Measurements from ENCODE around the gene PDE6D.
"Not testable (repeated sequence)": the region's sequence is repeated elsewhere in the genome, so short reads cannot be mapped to it uniquely, and the experiment has no call there.

The PDE6D gene

GRCh38 chr2:231769170-231770136 lies 11.6 kb downstream of the PDE6D start:
- DNase-seq: no peak

- no peak for DNase-seq
Measured at GRCh38 chr2:231765496-231765929, 15.6 kb downstream of the PDE6D start.

GRCh38 chr2:231764760-231765159 lies 16.3 kb downstream of the PDE6D start:
- no peak for DNase-seq

- DNase-seq: no peak
Measured at GRCh38 chr2:231764124-231764523, 17.0 kb downstream of the PDE6D start.

GRCh38 chr2:231761735-231762134 lies 19.3 kb downstream of the PDE6D start:
- DNase-seq: no peak

- DNase-seq: no peak
Measured at GRCh38 chr2:231752061-231752460, 29.0 kb downstream of the PDE6D start.

GRCh38 chr2:231751042-231751815 lies 29.9 kb downstream of the PDE6D start:
- DNase-seq: no peak

- DNase-seq: not testable (repeated sequence)
Measured at GRCh38 chr2:231749016-231749415, 32.1 kb downstream of the PDE6D start.

- DNase-seq: not testable (repeated sequence)
Measured at GRCh38 chr2:231748153-231748896, 32.8 kb downstream of the PDE6D start.

- DNase-seq: no peak
Measured at GRCh38 chr2:231745303-231746038, 35.6 kb downstream of the PDE6D start.

GRCh38 chr2:231743376-231744116 lies 37.5 kb downstream of the PDE6D start:
- no peak for DNase-seq

- DNase-seq: no peak
Measured at GRCh38 chr2:231737761-231738160, 43.3 kb downstream of the PDE6D start.

GRCh38 chr2:231732604-231733003 lies 48.5 kb downstream of the PDE6D start:
- no peak for DNase-seq

GRCh38 chr2:231727621-231728020 lies 53.5 kb downstream of the PDE6D start:
- no peak for DNase-seq

- no peak for DNase-seq
Measured at GRCh38 chr2:231726276-231726675, 54.8 kb downstream of the PDE6D start.

- DNase-seq: no peak
Measured at GRCh38 chr2:231725476-231725875, 55.6 kb downstream of the PDE6D start.

- DNase-seq: no peak
Measured at GRCh38 chr2:231722721-231723307, 58.3 kb downstream of the PDE6D start.

- no peak for DNase-seq
Measured at GRCh38 chr2:231720987-231721966, 59.8 kb downstream of the PDE6D start.

- no peak for DNase-seq
Measured at GRCh38 chr2:231720292-231720986, 60.6 kb downstream of the PDE6D start.

Data from amniotic stem cell (primary cell).